Sigmoid colon (tissue), 7 donors: ENCODE data around the gene CACNA2D3. TPM values are rescaled to one million over a fixed set of nuclear protein-coding genes. Genes with fewer than 3 reads are reported as not detected.

Source experiments
- DNase-seq: peaks from one replicate; pipeline ENCODE4 v3.0.0-alpha.2; 2019
- H3K27ac ChIP-seq, 4 donors: fragments of 200-600 bp; sonication (generic); one replicate each; pipeline ENCODE4 v1.5.1; 2016 to 2019; ENCODE audit warnings: mild to moderate bottlenecking in 1 of 4
- H3K27me3 ChIP-seq, 3 donors: fragments of 200-600 bp; sonication (generic); one replicate each; pipeline ENCODE4 v1.5.1; 2019; ENCODE audit warnings: mild to moderate bottlenecking in 1 of 3
- H3K36me3 ChIP-seq, 4 donors: fragments of 200-600 bp; sonication (generic); one replicate each; pipeline ENCODE4 v1.5.1; 2016 to 2019
- H3K4me1 ChIP-seq, 4 donors: fragments of 200-600 bp; sonication (generic); one replicate each; pipeline ENCODE4 v1.5.1; 2017 to 2019
- H3K4me3 ChIP-seq, 4 donors: fragments of 200-600 bp; sonication (generic); one replicate each; pipeline ENCODE4 v1.5.1; 2017 to 2019; ENCODE audit warnings: mild to moderate bottlenecking in 2 of 4, moderate library complexity in 1 of 4
- H3K9me3 ChIP-seq, 4 donors: fragments of 200-600 bp in 3 of 4; sonication (generic) in 3 of 4; one replicate each; pipeline versions ENCODE4 v1.5.1 to v1.6.1; 2013 to 2019
- CTCF ChIP-seq, 4 experiments: fragments of 450-650 bp in 3 of 4; fragments of 200-600 bp in 1 of 4; IDR thresholded peaks; one replicate each; pipeline ENCODE4 v1.5.1; 2016 to 2019; ENCODE audit warnings: antibody characterized with exemption in 4 of 4, mild to moderate bottlenecking in 3 of 4, moderate library complexity in 2 of 4
- EP300 ChIP-seq, 4 donors: sonication (generic); formaldehyde crosslinking; IDR thresholded peaks; one replicate each; pipeline ENCODE4 v1.6.1; 2017; ENCODE audit warnings: antibody characterized with exemption in 4 of 4
- POLR2A ChIP-seq, 2 donors: fragments of 450-650 bp; IDR thresholded peaks; one replicate each; pipeline ENCODE4 v1.6.1; 2016; ENCODE audit warnings: antibody characterized with exemption in 2 of 2, mild to moderate bottlenecking in 2 of 2, moderate library complexity in 2 of 2
- POLR2AphosphoS5 ChIP-seq, 4 donors: sonication (generic); formaldehyde crosslinking; IDR thresholded peaks; one replicate each; pipeline ENCODE4 v1.6.1; 2017; ENCODE audit warnings: antibody characterized with exemption in 4 of 4
- WGBS, 2 donors: extraction: QIAGEN DNeasy Blood & Tissue Kit; methylation state at CpG; one replicate each; pipeline ENCODE4 v1.1.7; 2013; 5-methylcytosine and 5-hydroxymethylcytosine counted together
- intact Hi-C: fragments of 100-400 bp; cut with DNase I; formaldehyde crosslinking; loops from one replicate; pipeline ENCODE4 v1.15.1; 2023
- polyA plus RNA-seq, 3 donors: library from polyadenylated mRNA; stranded (reverse); fragments of 200-250 nt; gene quantifications; one replicate each; pipeline ENCODE4 v1.2.3, GENCODE V29; 2013
- total RNA-seq, 4 donors: library from RNA; depleted of rRNA; stranded (reverse); fragments of >200 nt; gene quantifications; one replicate each; pipeline ENCODE4 v1.1.0, GENCODE V29; 2016
- donor health status: healthy with polysubstance abuse.
- donor health status: Bipolar disorder and iron deficiency.
- donor health status: healthy.

CACNA2D3 gene
- total and polyA plus RNA-seq, 7 donors, result 0.32 to 10.2 (median 4.8) TPM; not detected in 1

GRCh38 chr3:54935869-54936268 lies 813.5 kb downstream of the CACNA2D3 start:
- H3K36me3 ChIP-seq, result no peaks in the 10 kb centered on the region
- WGBS, 2 donors, result 70 to 78% methylated on average over 3 of the region's 3 CpGs

GRCh38 chr3:54936561-54936960 lies 814.2 kb downstream of the CACNA2D3 start:
- WGBS, 2 donors, result 81 to 89% methylated on average over 5 of the region's 5 CpGs
- no peak overlapping the region for H3K4me3 ChIP-seq
- intact Hi-C loops, result no loop called here

More at GRCh38 chr3:54935869-54936268, 813.5 kb downstream of the CACNA2D3 start:
- TF ChIP-seq POLR2AphosphoS5 (IDR thresholded peaks at IDR 0.05), result no peak
- no peak for TF ChIP-seq POLR2A (IDR thresholded peaks at IDR 0.05)
- TF ChIP-seq CTCF (IDR thresholded peaks at IDR 0.05), result no peak
- no peak for TF ChIP-seq EP300 (IDR thresholded peaks at IDR 0.05)
- Histone ChIP-seq H3K27ac (no peak overlapping the region), H3K27me3 (no peaks in the 10 kb centered on the region), H3K4me1 (no peaks in the 10 kb centered on the region), H3K9me3 (no peaks in the 10 kb centered on the region), H3K4me3 (no peak overlapping the region)
- no peak for DNase-seq
- intact Hi-C loops, result no loop called here

GRCh38 chr3:54939557-54940300 lies 817.4 kb downstream of the CACNA2D3 start:
- Histone ChIP-seq H3K9me3 (no peaks in the 10 kb centered on the region), H3K4me3 (no peak overlapping the region), H3K4me1 (no peaks in the 10 kb centered on the region), H3K27ac (no peak overlapping the region), H3K27me3 (no peaks in the 10 kb centered on the region), H3K36me3 (no peaks in the 10 kb centered on the region)
- intact Hi-C loops, result no loop called here
- no peak for DNase-seq
- WGBS, 2 donors, result 52 to 61% methylated on average over 6 of the region's 6 CpGs
- TF ChIP-seq POLR2A (IDR thresholded peaks at IDR 0.05), result no peak
- no peak for TF ChIP-seq POLR2AphosphoS5 (IDR thresholded peaks at IDR 0.05)
- no peak for TF ChIP-seq CTCF (IDR thresholded peaks at IDR 0.05)
- TF ChIP-seq EP300 (IDR thresholded peaks at IDR 0.05), result no peak

More at GRCh38 chr3:54936561-54936960, 814.2 kb downstream of the CACNA2D3 start:
- Histone ChIP-seq H3K4me1 (no peaks in the 10 kb centered on the region), H3K27me3 (no peaks in the 10 kb centered on the region), H3K27ac (no peak overlapping the region), H3K36me3 (no peaks in the 10 kb centered on the region), H3K9me3 (no peaks in the 10 kb centered on the region)
- no peak for DNase-seq
- TF ChIP-seq EP300 (IDR thresholded peaks at IDR 0.05), result no peak
- no peak for TF ChIP-seq POLR2AphosphoS5 (IDR thresholded peaks at IDR 0.05)
- TF ChIP-seq CTCF (IDR thresholded peaks at IDR 0.05), result no peak
- no peak for TF ChIP-seq POLR2A (IDR thresholded peaks at IDR 0.05)

GRCh38 chr3:54940971-54941370 lies 818.6 kb downstream of the CACNA2D3 start:
- DNase-seq, result no peak
- Histone ChIP-seq H3K36me3 (no peaks in the 10 kb centered on the region), H3K9me3 (no peaks in the 10 kb centered on the region), H3K4me1 (no peaks in the 10 kb centered on the region), H3K27ac (no peak overlapping the region), H3K4me3 (no peak overlapping the region), H3K27me3 (no peaks in the 10 kb centered on the region)
- WGBS, 2 donors, result 60 to 73% methylated on average over 2 of the region's 2 CpGs
- intact Hi-C loops, result no loop called here
- TF ChIP-seq CTCF (IDR thresholded peaks at IDR 0.05) (no peak), POLR2AphosphoS5 (IDR thresholded peaks at IDR 0.05) (no peak), EP300 (IDR thresholded peaks at IDR 0.05) (no peak), POLR2A (IDR thresholded peaks at IDR 0.05) (no peak)
